ENCODE data around the gene B9D1. TPM values are rescaled to one million over a fixed set of nuclear protein-coding genes. Genes with fewer than 3 reads are reported as not detected.

B9D1 gene
- total and polyA plus RNA-seq, 2 of the 13 experiments (the other 11 are each of a cell fraction or from before 2014, with no cell fraction given) = 27.7 to 31.1 TPM

DNA sequence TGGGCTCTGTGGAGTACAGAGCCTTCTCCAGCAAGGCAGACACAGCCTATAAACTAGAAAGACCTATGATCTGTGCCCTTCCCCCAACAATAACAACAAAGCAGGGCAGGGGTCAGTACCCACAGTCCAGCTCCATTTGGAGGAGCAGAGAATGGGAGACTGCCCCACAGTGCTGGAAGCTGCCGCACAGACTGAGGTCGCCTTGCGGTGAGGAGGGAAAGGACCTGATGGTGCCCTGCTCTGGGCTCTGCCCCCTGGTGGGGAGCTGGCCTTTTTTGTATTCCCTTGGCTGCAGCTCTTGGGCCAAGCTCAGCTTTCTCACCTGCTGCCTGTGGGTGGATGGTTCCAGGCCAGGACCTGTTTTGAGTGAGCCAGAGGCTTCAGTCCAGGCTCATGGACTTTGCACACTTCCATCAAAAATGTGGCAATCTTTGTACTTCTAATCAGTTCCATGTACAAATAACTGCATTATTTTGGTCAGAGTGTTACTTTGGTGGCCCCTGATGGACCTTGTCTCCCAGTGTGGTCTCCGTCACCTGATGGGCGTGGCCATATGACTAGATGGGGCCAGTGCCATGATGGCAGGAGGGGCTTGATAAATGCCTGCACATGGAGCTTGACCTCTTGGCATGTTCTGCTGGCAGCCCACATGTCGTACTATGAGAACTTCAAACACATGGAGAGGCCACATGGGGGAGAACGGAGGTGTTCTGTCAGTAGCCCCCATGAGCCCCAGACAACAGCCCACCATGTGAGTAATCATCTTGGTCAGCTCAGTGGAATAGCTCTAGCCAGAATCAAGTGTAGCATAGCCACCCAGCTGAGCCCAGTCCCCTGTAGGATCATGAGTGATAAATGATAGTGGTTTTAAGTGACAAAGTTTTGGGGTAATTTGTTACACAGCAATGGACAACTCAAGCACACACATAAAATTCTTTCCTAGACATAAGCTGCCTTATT is 24.2 kb downstream of the B9D1 start (continued):
- TF ChIP-seq, protein P1, sequence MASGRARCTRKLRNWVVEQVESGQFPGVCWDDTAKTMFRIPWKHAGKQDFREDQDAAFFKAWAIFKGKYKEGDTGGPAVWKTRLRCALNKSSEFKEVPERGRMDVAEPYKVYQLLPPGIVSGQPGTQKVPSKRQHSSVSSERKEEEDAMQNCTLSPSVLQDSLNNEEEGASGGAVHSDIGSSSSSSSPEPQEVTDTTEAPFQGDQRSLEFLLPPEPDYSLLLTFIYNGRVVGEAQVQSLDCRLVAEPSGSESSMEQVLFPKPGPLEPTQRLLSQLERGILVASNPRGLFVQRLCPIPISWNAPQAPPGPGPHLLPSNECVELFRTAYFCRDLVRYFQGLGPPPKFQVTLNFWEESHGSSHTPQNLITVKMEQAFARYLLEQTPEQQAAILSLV (CRISPR knock-in tag; IDR thresholded peaks at IDR 0.05; ENCODE audit: borderline replicate concordance) = peak; percentile 73; the same call in 1 of the 2 replicates
- TF ChIP-seq ATF3 (CRISPR knock-in tag; IDR thresholded peaks at IDR 0.05) (no peak), THYN1 (CRISPR knock-in tag; IDR thresholded peaks at IDR 0.05; ENCODE audit: borderline replicate concordance, low read depth) (no peak), ZBTB7A (CRISPR knock-in tag; IDR thresholded peaks at IDR 0.05) (0 out of 2 replicates have a peak, but pooled peaks have one; percentile 56), ZSCAN12 (CRISPR knock-in tag; IDR thresholded peaks at IDR 0.05) (0 out of 2 replicates have a peak, but pooled peaks have one; percentile 27), ZNF549 (CRISPR knock-in tag; IDR thresholded peaks at IDR 0.05) (no peak), WIZ (CRISPR knock-in tag; IDR thresholded peaks at IDR 0.05) (peak; percentile 68), TCF7 (IDR thresholded peaks at IDR 0.05; ENCODE audit: low read depth) (no peak; the same call in 1 of the 2 replicates), TFDP1 (CRISPR knock-in tag; IDR thresholded peaks at IDR 0.05; ENCODE audit: borderline replicate concordance) (peak; percentile 40; the same call in 1 of the 2 replicates), RFXAP (CRISPR knock-in tag; IDR thresholded peaks at IDR 0.05; ENCODE audit: borderline replicate concordance) (peak; percentile 71; the same call in 1 of the 2 replicates), NFYB (CRISPR knock-in tag; IDR thresholded peaks at IDR 0.05) (0 out of 2 replicates have a peak, but pooled peaks have one; percentile 16), ZBTB7B (CRISPR knock-in tag; IDR thresholded peaks at IDR 0.05) (no peak; the same call in 1 of the 2 replicates), HHEX (CRISPR knock-in tag; IDR thresholded peaks at IDR 0.05) (no peak; the same call in 1 of the 2 replicates), ZNF878 (CRISPR knock-in tag; IDR thresholded peaks at IDR 0.05) (0 out of 2 replicates have a peak, but pooled peaks have one; percentile 37), ZSCAN25 (CRISPR knock-in tag; IDR thresholded peaks at IDR 0.05) (0 out of 2 replicates have a peak, but pooled peaks have one; percentile 43)
- TF ChIP-seq, protein P2, sequence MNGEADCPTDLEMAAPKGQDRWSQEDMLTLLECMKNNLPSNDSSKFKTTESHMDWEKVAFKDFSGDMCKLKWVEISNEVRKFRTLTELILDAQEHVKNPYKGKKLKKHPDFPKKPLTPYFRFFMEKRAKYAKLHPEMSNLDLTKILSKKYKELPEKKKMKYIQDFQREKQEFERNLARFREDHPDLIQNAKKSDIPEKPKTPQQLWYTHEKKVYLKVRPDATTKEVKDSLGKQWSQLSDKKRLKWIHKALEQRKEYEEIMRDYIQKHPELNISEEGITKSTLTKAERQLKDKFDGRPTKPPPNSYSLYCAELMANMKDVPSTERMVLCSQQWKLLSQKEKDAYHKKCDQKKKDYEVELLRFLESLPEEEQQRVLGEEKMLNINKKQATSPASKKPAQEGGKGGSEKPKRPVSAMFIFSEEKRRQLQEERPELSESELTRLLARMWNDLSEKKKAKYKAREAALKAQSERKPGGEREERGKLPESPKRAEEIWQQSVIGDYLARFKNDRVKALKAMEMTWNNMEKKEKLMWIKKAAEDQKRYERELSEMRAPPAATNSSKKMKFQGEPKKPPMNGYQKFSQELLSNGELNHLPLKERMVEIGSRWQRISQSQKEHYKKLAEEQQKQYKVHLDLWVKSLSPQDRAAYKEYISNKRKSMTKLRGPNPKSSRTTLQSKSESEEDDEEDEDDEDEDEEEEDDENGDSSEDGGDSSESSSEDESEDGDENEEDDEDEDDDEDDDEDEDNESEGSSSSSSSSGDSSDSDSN (CRISPR knock-in tag; IDR thresholded peaks at IDR 0.05) = peak; percentile 73
- TF ChIP-seq, protein P3, sequence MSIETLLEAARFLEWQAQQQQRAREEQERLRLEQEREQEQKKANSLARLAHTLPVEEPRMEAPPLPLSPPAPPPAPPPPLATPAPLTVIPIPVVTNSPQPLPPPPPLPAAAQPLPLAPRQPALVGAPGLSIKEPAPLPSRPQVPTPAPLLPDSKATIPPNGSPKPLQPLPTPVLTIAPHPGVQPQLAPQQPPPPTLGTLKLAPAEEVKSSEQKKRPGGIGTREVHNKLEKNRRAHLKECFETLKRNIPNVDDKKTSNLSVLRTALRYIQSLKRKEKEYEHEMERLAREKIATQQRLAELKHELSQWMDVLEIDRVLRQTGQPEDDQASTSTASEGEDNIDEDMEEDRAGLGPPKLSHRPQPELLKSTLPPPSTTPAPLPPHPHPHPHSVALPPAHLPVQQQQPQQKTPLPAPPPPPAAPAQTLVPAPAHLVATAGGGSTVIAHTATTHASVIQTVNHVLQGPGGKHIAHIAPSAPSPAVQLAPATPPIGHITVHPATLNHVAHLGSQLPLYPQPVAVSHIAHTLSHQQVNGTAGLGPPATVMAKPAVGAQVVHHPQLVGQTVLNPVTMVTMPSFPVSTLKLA (IDR thresholded peaks at IDR 0.05) = peak; percentile 44; the same call in 1 of the 2 replicates
- TF ChIP-seq, protein P4, sequence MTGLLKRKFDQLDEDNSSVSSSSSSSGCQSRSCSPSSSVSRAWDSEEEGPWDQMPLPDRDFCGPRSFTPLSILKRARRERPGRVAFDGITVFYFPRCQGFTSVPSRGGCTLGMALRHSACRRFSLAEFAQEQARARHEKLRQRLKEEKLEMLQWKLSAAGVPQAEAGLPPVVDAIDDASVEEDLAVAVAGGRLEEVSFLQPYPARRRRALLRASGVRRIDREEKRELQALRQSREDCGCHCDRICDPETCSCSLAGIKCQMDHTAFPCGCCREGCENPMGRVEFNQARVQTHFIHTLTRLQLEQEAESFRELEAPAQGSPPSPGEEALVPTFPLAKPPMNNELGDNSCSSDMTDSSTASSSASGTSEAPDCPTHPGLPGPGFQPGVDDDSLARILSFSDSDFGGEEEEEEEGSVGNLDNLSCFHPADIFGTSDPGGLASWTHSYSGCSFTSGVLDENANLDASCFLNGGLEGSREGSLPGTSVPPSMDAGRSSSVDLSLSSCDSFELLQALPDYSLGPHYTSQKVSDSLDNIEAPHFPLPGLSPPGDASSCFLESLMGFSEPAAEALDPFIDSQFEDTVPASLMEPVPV (CRISPR knock-in tag; IDR thresholded peaks at IDR 0.05) = 0 out of 2 replicates have a peak, but pooled peaks have one; percentile 65
